Measurements from ENCODE around the gene CCDC182.

GRCh38 chr17:57750895-57751294 is 5.8 kb upstream of the CCDC182 start:
- TF ChIP-seq CTCF (IDR thresholded peaks at IDR 0.05; ENCODE audit: borderline replicate concordance, extremely low read depth, low read length, poor library complexity, severe bottlenecking): no peak
- no peak for TF ChIP-seq EZH2 (IDR thresholded peaks at IDR 0.05; ENCODE audit: borderline replicate concordance, low read depth, low read length, severe bottlenecking)

Measured in DND-41 (cell line).